ENCODE measurements around the gene SPECC1. TPM values are rescaled to one million over a fixed set of nuclear protein-coding genes. Genes with fewer than 3 reads are reported as not detected.

The SPECC1 gene
- total and polyA plus RNA-seq, 9 of the 15 experiments (the other 6 are each of a cell fraction or from before 2014, with no cell fraction given), result 2.4 to 19.6 (median 14.7) TPM

- TF ChIP-seq NFATC3 (IDR thresholded peaks at IDR 0.05) (no peak), ZEB2 (IDR thresholded peaks at IDR 0.05) (peak; percentile 28; the same call in 1 of the 2 replicates), KDM4B (IDR thresholded peaks at IDR 0.05; ENCODE audit: borderline replicate concordance in 2 of 2, low read depth in 1 of 2) (no peak), SIN3A (IDR thresholded peaks at IDR 0.05; ENCODE audit: borderline replicate concordance in 2 of 2, control insufficient read depth in 1 of 2, low read depth in 2 of 2, low read length in 2 of 2) (no peak), NFE2L1 (tag; IDR thresholded peaks at IDR 0.05; ENCODE audit: borderline replicate concordance, low read depth) (no peak), EWSR1 (IDR thresholded peaks at IDR 0.05; ENCODE audit: borderline replicate concordance, low read depth, partially characterized antibody) (no peak), SMC3 (conservative IDR thresholded peaks at IDR 0.05; ENCODE audit: insufficient read depth, low read depth, low read length) (peak; percentile 53), XRCC3 (IDR thresholded peaks at IDR 0.05) (no peak), MCM3 (IDR thresholded peaks at IDR 0.05) (no peak), ZFP36 (IDR thresholded peaks at IDR 0.05; ENCODE audit: low read depth, low read length, partially characterized antibody) (no peak), NUFIP1 (IDR thresholded peaks at IDR 0.05; ENCODE audit: partially characterized antibody) (no peak), DDX20 (tag; IDR thresholded peaks at IDR 0.05; ENCODE audit: low read depth) (no peak), PHF8 (IDR thresholded peaks at IDR 0.05; ENCODE audit: borderline replicate concordance, low read length) (no peak), POLR2H (tag; IDR thresholded peaks at IDR 0.05; ENCODE audit: low read depth) (no peak), RAD21 (CRISPR knock-in tag; conservative IDR thresholded peaks at IDR 0.05 in 1 of 2, IDR thresholded peaks at IDR 0.05 in 1 of 2) (peak; percentile 60 to 88), YY1 (IDR thresholded peaks at IDR 0.05; ENCODE audit: borderline replicate concordance in 1 of 3, control insufficient read depth in 1 of 3, extremely low read depth in 1 of 3, insufficient read depth in 3 of 3, insufficient read length in 1 of 3, insufficient replicate concordance in 2 of 3, low read depth in 1 of 3, low read length in 2 of 3) (no peak), YBX1 (IDR thresholded peaks at IDR 0.05) (no peak), NBN (IDR thresholded peaks at IDR 0.05; ENCODE audit: low read depth) (no peak), FOXJ2 (tag; IDR thresholded peaks at IDR 0.05) (no peak), SRSF3 (IDR thresholded peaks at IDR 0.05; ENCODE audit: insufficient read depth, low read length) (no peak), ZNF644 (tag; IDR thresholded peaks at IDR 0.05; ENCODE audit: low read depth) (no peak)
- TF ChIP-seq, protein P1, sequence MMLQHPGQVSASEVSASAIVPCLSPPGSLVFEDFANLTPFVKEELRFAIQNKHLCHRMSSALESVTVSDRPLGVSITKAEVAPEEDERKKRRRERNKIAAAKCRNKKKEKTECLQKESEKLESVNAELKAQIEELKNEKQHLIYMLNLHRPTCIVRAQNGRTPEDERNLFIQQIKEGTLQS (IDR thresholded peaks at IDR 0.05), result peak; percentile 90
- TF ChIP-seq, protein P1 (CRISPR knock-in tag; conservative IDR thresholded peaks at IDR 0.05), result no peak
- TF ChIP-seq, protein P2, sequence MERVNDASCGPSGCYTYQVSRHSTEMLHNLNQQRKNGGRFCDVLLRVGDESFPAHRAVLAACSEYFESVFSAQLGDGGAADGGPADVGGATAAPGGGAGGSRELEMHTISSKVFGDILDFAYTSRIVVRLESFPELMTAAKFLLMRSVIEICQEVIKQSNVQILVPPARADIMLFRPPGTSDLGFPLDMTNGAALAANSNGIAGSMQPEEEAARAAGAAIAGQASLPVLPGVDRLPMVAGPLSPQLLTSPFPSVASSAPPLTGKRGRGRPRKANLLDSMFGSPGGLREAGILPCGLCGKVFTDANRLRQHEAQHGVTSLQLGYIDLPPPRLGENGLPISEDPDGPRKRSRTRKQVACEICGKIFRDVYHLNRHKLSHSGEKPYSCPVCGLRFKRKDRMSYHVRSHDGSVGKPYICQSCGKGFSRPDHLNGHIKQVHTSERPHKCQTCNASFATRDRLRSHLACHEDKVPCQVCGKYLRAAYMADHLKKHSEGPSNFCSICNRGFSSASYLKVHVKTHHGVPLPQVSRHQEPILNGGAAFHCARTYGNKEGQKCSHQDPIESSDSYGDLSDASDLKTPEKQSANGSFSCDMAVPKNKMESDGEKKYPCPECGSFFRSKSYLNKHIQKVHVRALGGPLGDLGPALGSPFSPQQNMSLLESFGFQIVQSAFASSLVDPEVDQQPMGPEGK (CRISPR knock-in tag; IDR thresholded peaks at IDR 0.05; ENCODE audit: borderline replicate concordance), result no peak
These were observed 16.1 kb upstream of the SPECC1 start (continued) for GRCh38 chr17:19992803-19993713.
